GM12878 (cell line): Measurements from ENCODE around the gene WDR26. TPM values are rescaled to one million over a fixed set of nuclear protein-coding genes. Genes with fewer than 3 reads are reported as not detected.

Experiments
- ATAC-seq: fragments of 200-7000 bp; cut with Tn5 transposase; 3 replicates; pipeline ENCODE4 v1.9.1; 2020; ENCODE audit warnings: mild to moderate bottlenecking, moderate library complexity
- BruUV-seq: library from RNA; stranded (reverse); fragments of 400-500 nt; replicated peaks from 2 replicates; lab custom pipeline; 2021; lab: Mats Ljungman, UMichigan
- CTCF ChIA-PET: fragments of 300-600 bp; sonication (Branson Sonifier 250); formaldehyde crosslinking; extraction: SDS; loops from one replicate; lab custom pipeline; 2021; ENCODE audit warnings: inconsistent platforms; lab: Yijun Ruan, JAX
- POLR2A ChIA-PET: fragments of 350-600 bp; formaldehyde crosslinking; extraction: SDS; loops from one replicate; lab custom pipeline; 2021; ENCODE audit warnings: inconsistent platforms; lab: Charles Lee
- RAD21 ChIA-PET: fragments of 300-600 bp; sonication (Branson Sonifier 250); formaldehyde crosslinking; loops from one replicate; lab custom pipeline; 2023; ENCODE audit warnings: antibody characterized with exemption; ENCODE audit not compliant: unreplicated experiment; lab: Charles Lee
- SMC1A ChIA-PET: fragments of 300-600 bp; sonication (Branson Sonifier 250); formaldehyde crosslinking; loops from one replicate; lab custom pipeline; 2023; ENCODE audit not compliant: unreplicated experiment, uncharacterized antibody; lab: Charles Lee
- DNase-seq: peaks from one replicate; pipeline ENCODE4 v3.0.0-alpha.2; 2011; ENCODE audit warnings: low read depth, low spot score
- FAIRE-seq: peaks from 3 replicates; lab custom pipeline; 2011; peaks lifted over from hg19 to GRCh38; lab: Jason Lieb, UNC
- H2AFZ ChIP-seq: 2 replicates; pipeline ENCODE4 v1.6.0; 2011; ENCODE audit warnings: low read depth, low read length, control low read depth; ENCODE audit not compliant: control insufficient read depth
- H3K27ac ChIP-seq: 2 replicates; pipeline ENCODE4 v1.5.1; 2011; ENCODE audit warnings: control low read depth; ENCODE audit not compliant: control insufficient read depth, insufficient read depth
- H3K27me3 ChIP-seq, 2 experiments: replicated peaks in 1 of 2; 2 replicates each; pipeline versions ENCODE4 v1.6.0 to v1.6.1; 2011; ENCODE audit warnings: low read length in 1 of 2; ENCODE audit not compliant: control insufficient read depth in 2 of 2, insufficient read depth in 2 of 2
- H3K36me3 ChIP-seq, 2 experiments: 2 replicates each; pipeline ENCODE4 v1.5.1; 2011; ENCODE audit warnings: low read length in 1 of 2; ENCODE audit not compliant: control insufficient read depth in 2 of 2, insufficient read depth in 2 of 2
- H3K4me1 ChIP-seq: 2 replicates; pipeline ENCODE4 v1.6.1; 2011; ENCODE audit warnings: mild to moderate bottlenecking, low read length, moderate library complexity, mixed read lengths; ENCODE audit not compliant: control insufficient read depth, insufficient read depth
- H3K4me2 ChIP-seq: 2 replicates; pipeline ENCODE4 v1.6.0; 2011; ENCODE audit warnings: control low read depth; ENCODE audit not compliant: control insufficient read depth, insufficient read depth
- H3K4me3 ChIP-seq: fragments of 200-600 bp; sonication (generic); 2 replicates; pipeline ENCODE4 v1.5.1; 2016
- H3K79me2 ChIP-seq: 2 replicates; pipeline ENCODE4 v1.6.0; 2011; ENCODE audit warnings: low read length; ENCODE audit not compliant: control insufficient read depth, insufficient read depth
- H3K9ac ChIP-seq: 2 replicates; pipeline ENCODE4 v1.8.0; 2011; ENCODE audit warnings: low read length, control low read depth, mixed read lengths; ENCODE audit not compliant: control insufficient read depth, insufficient read depth
- H3K9me3 ChIP-seq: replicated peaks from 3 replicates; pipeline ENCODE4 v1.5.1; 2011; ENCODE audit warnings: mild to moderate bottlenecking, low read length; ENCODE audit not compliant: control insufficient read depth, insufficient read depth
- H4K20me1 ChIP-seq: 2 replicates; pipeline ENCODE4 v1.6.0; 2011; ENCODE audit not compliant: control insufficient read depth, insufficient read depth
- EP300 ChIP-seq, 2 experiments: fragments of 150-350 bp in 1 of 2; IDR thresholded peaks; 2 replicates each; pipeline ENCODE4 v1.6.1; 2011 to 2012; ENCODE audit warnings: low read depth in 2 of 2, low read length in 2 of 2, borderline replicate concordance in 1 of 2, improper control_type of control experiment in 1 of 2, inconsistent platforms in 1 of 2; ENCODE audit not compliant: control insufficient read depth in 1 of 2
- JUND ChIP-seq: IDR thresholded peaks from 2 replicates; pipeline ENCODE4 v1.6.1; 2012; ENCODE audit warnings: low read depth, mild to moderate bottlenecking, low read length, improper control_type of control experiment, moderate library complexity
- PAX5 ChIP-seq: IDR thresholded peaks from 2 replicates; pipeline ENCODE4 v1.6.1; 2011; ENCODE audit warnings: low read depth, low read length, borderline replicate concordance
- ZSCAN29 ChIP-seq: fragments of 450-650 bp; IDR thresholded peaks from 2 replicates; pipeline ENCODE4 v1.6.1; 2017; ENCODE audit warnings: mild to moderate bottlenecking, moderate library complexity
- WGBS: methylation state at CpG from one replicate; pipeline ENCODE4 v1.1.6; 2016; ENCODE audit warnings: low lambda C conversion rate; ENCODE audit not compliant: insufficient replicate concordance, insufficient coverage; ENCODE audit errors: missing lambda C conversion rate; 5-methylcytosine and 5-hydroxymethylcytosine counted together
- in situ Hi-C: fragments of 300-500 bp; cut with MboI; formaldehyde crosslinking; loops from 9 replicates; pipeline ENCODE4 v1.14.3; 2018; ENCODE audit warnings: mixed read lengths
- intact Hi-C: fragments of 100-400 bp; cut with micrococcal nuclease; formaldehyde crosslinking; loops from one replicate; pipeline ENCODE4 v1.14.2; 2022; ENCODE audit not compliant: unreplicated experiment
- polyA plus RNA-seq, 11 experiments: library from polyadenylated mRNA; depleted of rRNA in 4 of 11; unstranded in 6 of 11; stranded (reverse) in 5 of 11; fragments of >200 nt; fragmentation: Nextera tagmentation in 4 of 11; fragmentation: Illumina TruSeq in 1 of 11; extraction: Ambion mirVana in 4 of 11; extraction: Trizol in 1 of 11; gene quantifications; 1 replicate in 1 of 11; 2 replicates in 10 of 11; pipeline versions ENCODE4 v1.2.1 to v1.2.3, GENCODE V29; 2011 to 2016; ENCODE audit warnings: inconsistent platforms in 2 of 11, missing spikeins in 2 of 11, low read depth in 1 of 11
- total RNA-seq, 4 experiments: library from RNA; depleted of rRNA in 3 of 4; stranded (reverse); fragments of >200 nt in 3 of 4; fragmentation: Illumina TruSeq in 1 of 4; extraction: Trizol in 1 of 4; gene quantifications; 2 replicates each; pipeline versions ENCODE4 v1.2.1 to v1.2.3, GENCODE V29; 2013 to 2021

WDR26 gene
- total and polyA plus RNA-seq, 10 of the 15 experiments (the other 5 are each of a cell fraction or from before 2014, with no cell fraction given), result 6.6 to 47.0 (median 24.4) TPM

GRCh38 chr1:224399887-224400286, 34.7 kb downstream of the WDR26 start:
- intact Hi-C loops, result no loop called here
- Histone ChIP-seq H3K27ac (no peak overlapping the region), H2AFZ (no peak overlapping the region), H3K4me1 (no peaks in the 10 kb centered on the region), H3K4me3 (no peak overlapping the region), H3K36me3 (peaks cover 2 to 16% of the 10 kb centered on the region in 2 experiments; a peak in 3 of 4 replicates), H3K79me2 (no peaks in the 10 kb centered on the region), H3K27me3 (no peaks in the 10 kb centered on the region), H3K9ac (no peak overlapping the region), H3K4me2 (no peak overlapping the region), H4K20me1 (no peaks in the 10 kb centered on the region), H3K9me3 (no peaks in the 10 kb centered on the region)
- RAD21 ChIA-PET, result interaction anchor here (0.7 kb wide), 1 partner anchor 44 kb away, joined by 3 read pairs; no protein-coding TSS in a partner anchor
- TF ChIP-seq PAX5 (no peak), JUND (no peak)
- in situ Hi-C loops, result no loop called here
- BruUV-seq, result no TSS peak
- SMC1A ChIA-PET, result interaction anchor here (1.0 to 2.2 kb wide), 10 partner anchors 8 to 523 kb away, joined by 3 to 6 read pairs (median 4); no protein-coding TSS in a partner anchor
- DNase-seq (no peak), FAIRE-seq (no peak), ATAC-seq (no peak)
- 92% methylated on average over 1 of the region's 1 CpG for WGBS
- CTCF ChIA-PET, result interaction anchor here (0.6 to 1.0 kb wide), 2 partner anchors 116 to 160 kb away, joined by 3 to 4 read pairs; no protein-coding TSS in a partner anchor
- POLR2A ChIA-PET, result interaction anchor here (1.4 kb wide), 1 partner anchor 29 kb away, joined by 7 read pairs; no protein-coding TSS in a partner anchor

GRCh38 chr1:224393294-224393693, 41.3 kb downstream of the WDR26 start:
- ChIA-PET POLR2A (interaction anchor here (0.5 to 0.6 kb wide), 2 partner anchors 16 to 52 kb away, joined by 3 to 5 read pairs; no protein-coding TSS in a partner anchor), RAD21 (no interaction called here), CTCF (interaction anchor here (2.2 kb wide), 1 partner anchor 64 kb away, joined by 8 read pairs; no protein-coding TSS in a partner anchor), SMC1A (no interaction called here)
- Histone ChIP-seq H3K36me3 (peaks cover 0 to 20% of the 10 kb centered on the region in 2 experiments; a peak in 2 of 4 replicates), H3K4me3 (no peak overlapping the region), H2AFZ (no peak overlapping the region), H3K79me2 (no peaks in the 10 kb centered on the region), H3K27me3 (no peaks in the 10 kb centered on the region), H4K20me1 (no peaks in the 10 kb centered on the region), H3K9ac (no peak overlapping the region), H3K27ac (no peak overlapping the region), H3K4me1 (no peaks in the 10 kb centered on the region), H3K9me3 (no peaks in the 10 kb centered on the region), H3K4me2 (no peak overlapping the region)
- in situ Hi-C loops (no loop called here), intact Hi-C loops (no loop called here)
- no peak for ATAC-seq
- WGBS, result 100% methylated on average over 3 of the region's 3 CpGs
- no TSS peak for BruUV-seq
- FAIRE-seq, result no peak
- no peak for DNase-seq
- no peak for TF ChIP-seq EP300 (IDR thresholded peaks at IDR 0.05; ENCODE audit: borderline replicate concordance in 1 of 2, control insufficient read depth in 1 of 2, low read depth in 2 of 2, low read length in 2 of 2)
- TF ChIP-seq ZSCAN29, result no peak
